CD4-positive, alpha-beta T cell (primary cell): Measurements from ENCODE around the gene P3H2. TPM values are rescaled to one million over a fixed set of nuclear protein-coding genes. Genes with fewer than 3 reads are reported as not detected.

Experiments used
- ATAC-seq: fragments of 200-7000 bp; cut with Tn5 transposase; one replicate; pipeline ENCODE4 v1.10.0; 2022; ENCODE audit warnings: mild to moderate bottlenecking; ENCODE audit not compliant: poor library complexity
- CTCF ChIA-PET: fragments of 350-600 bp; sonication (Branson Sonifier 250); formaldehyde crosslinking; loops from one replicate; lab custom pipeline; 2021; ENCODE audit warnings: antibody characterized with exemption, inconsistent platforms; lab: Charles Lee
- POLR2A ChIA-PET: fragments of 350-600 bp; sonication (Branson Sonifier 250); formaldehyde crosslinking; loops from one replicate; lab custom pipeline; 2021; ENCODE audit warnings: antibody characterized with exemption, inconsistent platforms; lab: Charles Lee
- DNase-seq, 14 experiments: peaks; one replicate each; pipeline ENCODE4 v3.0.0-alpha.2; 2013 to 2020; ENCODE audit warnings: mixed read lengths in 2 of 14
- H3K27ac ChIP-seq, 2 donors: one replicate each; pipeline versions ENCODE4 v1.5.1 to v1.7.0; 2013; ENCODE audit warnings: low read length in 2 of 2, low read depth in 1 of 2, mild to moderate bottlenecking in 1 of 2
- H3K27me3 ChIP-seq, 2 experiments: 1 replicate in 1 of 2; 2 replicates in 1 of 2; pipeline versions ENCODE4 v1.6.1 to v1.7.0; 2013; ENCODE audit warnings: low read length in 2 of 2, control low read depth in 1 of 2, mild to moderate bottlenecking in 1 of 2, moderate library complexity in 1 of 2; ENCODE audit not compliant: insufficient read depth in 2 of 2, control insufficient read depth in 1 of 2
- H3K36me3 ChIP-seq: one replicate; pipeline ENCODE4 v1.6.1; 2013; ENCODE audit warnings: low read length, control low read depth; ENCODE audit not compliant: insufficient read depth
- H3K4me1 ChIP-seq: one replicate; pipeline ENCODE4 v1.6.1; 2013; ENCODE audit warnings: low read length, control low read depth; ENCODE audit not compliant: insufficient read depth
- H3K4me3 ChIP-seq: one replicate; pipeline ENCODE4 v1.5.1; 2013; ENCODE audit warnings: mild to moderate bottlenecking, low read length, moderate library complexity
- H3K9me3 ChIP-seq, 2 experiments: 1 replicate in 1 of 2; 2 replicates in 1 of 2; pipeline versions ENCODE4 v1.6.1 to v1.7.0; 2013; ENCODE audit warnings: low read length in 2 of 2, mild to moderate bottlenecking in 2 of 2, control low read depth in 1 of 2, moderate library complexity in 1 of 2; ENCODE audit not compliant: control insufficient read depth in 1 of 2, insufficient read depth in 1 of 2
- H3K27ac Mint-ChIP-seq: one replicate; pipeline ENCODE4 v1.8.0; 2020; ENCODE audit warnings: mixed read lengths
- H3K27me3 Mint-ChIP-seq: one replicate; pipeline ENCODE4 v1.8.0; 2021; ENCODE audit warnings: mixed read lengths
- H3K36me3 Mint-ChIP-seq: one replicate; pipeline ENCODE4 v1.8.0; 2021; ENCODE audit warnings: low read depth, mixed read lengths
- H3K4me1 Mint-ChIP-seq: one replicate; pipeline ENCODE4 v1.8.0; 2021; ENCODE audit warnings: low read depth, mixed read lengths
- H3K4me3 Mint-ChIP-seq: one replicate; pipeline ENCODE4 v1.8.0; 2020; ENCODE audit warnings: mild to moderate bottlenecking, mixed read lengths
- H3K9me3 Mint-ChIP-seq: one replicate; pipeline ENCODE4 v1.8.0; 2020; ENCODE audit warnings: mixed read lengths
- intact Hi-C, 2 experiments: fragments of 100-400 bp; cut with DNase I in 1 of 2; cut with micrococcal nuclease in 1 of 2; formaldehyde crosslinking; loops; one replicate each; pipeline versions ENCODE4 v1.15.1 to v1.9.0; 2023 to 2025; cut with DNase I, micrococcal nuclease
- total RNA-seq, 174 experiments: library from RNA in 2 of 174; stranded (reverse) in 2 of 174; gene quantifications; one replicate each; pipeline ENCODE4 v1.2.3 and lab custom pipeline; 2021 to 2026
- TF ChIP-seq, protein P1 (sequence below): fragments of 200-600 bp; IDR thresholded peaks from one replicate; pipeline ENCODE4 v1.8.0; 2022; ENCODE audit warnings: antibody characterized with exemption, mild to moderate bottlenecking

P3H2 gene
- total RNA-seq, 2 experiments from 2014 or later: not detected

DNA sequence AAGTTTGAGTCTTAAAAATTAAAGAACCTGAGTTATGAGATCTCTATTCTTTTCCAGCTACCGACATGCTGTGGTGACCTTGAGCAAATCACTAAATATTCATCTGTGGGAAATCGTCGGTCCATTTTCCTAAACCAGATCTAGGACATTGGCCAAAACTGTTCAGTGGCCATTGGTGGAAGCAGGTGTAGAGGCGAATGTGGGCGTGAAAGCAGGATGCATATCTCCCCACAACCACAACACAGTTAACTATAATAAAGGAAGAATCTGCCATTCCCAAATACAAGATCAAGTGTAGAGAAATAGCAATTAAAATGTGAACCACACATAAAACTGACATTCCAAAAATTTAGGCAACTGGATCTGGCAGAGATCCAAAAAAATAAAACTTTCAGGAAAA lies 129.9 kb downstream of the P3H2 start:
- Mint-ChIP-seq H3K27me3 (peaks cover 54% of the 10 kb centered on the region), H3K36me3 (no peaks in the 10 kb centered on the region), H3K27ac (no peak overlapping the region), H3K4me3 (no peak overlapping the region), H3K9me3 (no peaks in the 10 kb centered on the region), H3K4me1 (no peaks in the 10 kb centered on the region)
- no peak overlapping the region for H3K27ac ChIP-seq
- H3K36me3 ChIP-seq: no peaks in the 10 kb centered on the region
- H3K9me3 ChIP-seq: no peaks in the 10 kb centered on the region
- intact Hi-C loops: no loop called here
- H3K4me1 ChIP-seq: no peaks in the 10 kb centered on the region
- peaks cover 3 to 6% of the 10 kb centered on the region in 2 experiments for H3K27me3 ChIP-seq
- DNase-seq (no peak), ATAC-seq (no peak)
- H3K4me3 ChIP-seq: no peak overlapping the region
- TF ChIP-seq, protein P1, sequence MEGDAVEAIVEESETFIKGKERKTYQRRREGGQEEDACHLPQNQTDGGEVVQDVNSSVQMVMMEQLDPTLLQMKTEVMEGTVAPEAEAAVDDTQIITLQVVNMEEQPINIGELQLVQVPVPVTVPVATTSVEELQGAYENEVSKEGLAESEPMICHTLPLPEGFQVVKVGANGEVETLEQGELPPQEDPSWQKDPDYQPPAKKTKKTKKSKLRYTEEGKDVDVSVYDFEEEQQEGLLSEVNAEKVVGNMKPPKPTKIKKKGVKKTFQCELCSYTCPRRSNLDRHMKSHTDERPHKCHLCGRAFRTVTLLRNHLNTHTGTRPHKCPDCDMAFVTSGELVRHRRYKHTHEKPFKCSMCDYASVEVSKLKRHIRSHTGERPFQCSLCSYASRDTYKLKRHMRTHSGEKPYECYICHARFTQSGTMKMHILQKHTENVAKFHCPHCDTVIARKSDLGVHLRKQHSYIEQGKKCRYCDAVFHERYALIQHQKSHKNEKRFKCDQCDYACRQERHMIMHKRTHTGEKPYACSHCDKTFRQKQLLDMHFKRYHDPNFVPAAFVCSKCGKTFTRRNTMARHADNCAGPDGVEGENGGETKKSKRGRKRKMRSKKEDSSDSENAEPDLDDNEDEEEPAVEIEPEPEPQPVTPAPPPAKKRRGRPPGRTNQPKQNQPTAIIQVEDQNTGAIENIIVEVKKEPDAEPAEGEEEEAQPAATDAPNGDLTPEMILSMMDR: no peak
- POLR2A ChIA-PET: interaction anchor here (0.6 kb wide), 1 partner anchor 32 kb away, joined by 3 read pairs; no protein-coding TSS in a partner anchor
- CTCF ChIA-PET: no interaction called here

DNA sequence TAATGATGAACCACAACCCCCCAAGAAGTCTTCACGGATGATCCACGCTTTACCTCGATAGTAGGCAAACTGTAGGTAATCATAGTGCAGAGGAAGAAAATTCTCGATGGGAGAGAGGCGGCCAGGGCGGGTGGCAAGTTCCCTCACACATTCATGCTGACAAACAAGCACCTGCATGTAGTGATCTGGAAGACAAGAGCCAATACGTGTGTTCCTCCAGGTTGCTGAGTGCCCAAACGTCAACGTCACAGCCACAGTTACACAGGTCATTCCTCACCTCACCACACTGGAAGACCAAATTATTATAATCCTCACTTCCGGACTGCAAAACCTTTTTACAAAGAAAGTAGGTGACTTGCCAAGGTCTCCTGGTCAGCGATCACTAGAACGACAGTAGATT lies 131.8 kb downstream of the P3H2 start:
- H3K27me3 ChIP-seq: peaks cover 3 to 6% of the 10 kb centered on the region in 2 experiments
- no peak overlapping the region for H3K27ac ChIP-seq
- H3K4me1 ChIP-seq: no peaks in the 10 kb centered on the region
- no peak for DNase-seq
- Mint-ChIP-seq H3K27me3 (peaks cover 44% of the 10 kb centered on the region), H3K4me1 (no peaks in the 10 kb centered on the region), H3K9me3 (no peaks in the 10 kb centered on the region), H3K27ac (no peak overlapping the region), H3K36me3 (no peaks in the 10 kb centered on the region), H3K4me3 (no peak overlapping the region)
- POLR2A ChIA-PET: no interaction called here
- no peaks in the 10 kb centered on the region for H3K36me3 ChIP-seq
- no peaks in the 10 kb centered on the region for H3K9me3 ChIP-seq
- ATAC-seq: no peak
- intact Hi-C loops: no loop called here
- TF ChIP-seq, protein P1: no peak
- no peak overlapping the region for H3K4me3 ChIP-seq
- CTCF ChIA-PET: no interaction called here

DNA sequence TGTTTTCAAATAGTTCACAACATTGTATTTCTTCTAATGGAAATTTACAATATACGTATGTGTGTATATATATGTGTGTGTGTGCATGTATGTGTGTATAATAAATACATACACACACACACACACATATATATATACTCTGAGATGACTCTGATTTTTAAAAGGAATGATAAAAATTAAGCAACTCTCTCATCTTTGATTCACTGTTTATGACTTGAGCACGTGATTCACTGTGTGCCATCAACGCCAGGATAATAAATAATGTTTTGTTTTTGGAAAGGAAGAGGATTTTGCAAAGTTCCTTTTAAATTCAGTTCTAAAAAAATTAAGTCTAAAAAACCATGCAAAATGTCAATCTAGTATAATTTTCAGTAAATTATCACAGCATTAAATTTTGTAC lies 132.4 kb downstream of the P3H2 start:
- Mint-ChIP-seq H3K9me3 (no peaks in the 10 kb centered on the region), H3K27me3 (peaks cover 44% of the 10 kb centered on the region), H3K27ac (no peak overlapping the region), H3K4me1 (no peaks in the 10 kb centered on the region), H3K36me3 (no peaks in the 10 kb centered on the region), H3K4me3 (no peak overlapping the region)
- ChIA-PET POLR2A (no interaction called here), CTCF (no interaction called here)
- H3K4me1 ChIP-seq: no peaks in the 10 kb centered on the region
- ATAC-seq (no peak), DNase-seq (no peak)
- intact Hi-C loops: no loop called here
- no peaks in the 10 kb centered on the region for H3K36me3 ChIP-seq
- no peak overlapping the region for H3K27ac ChIP-seq
- TF ChIP-seq, protein P1: no peak
- peaks cover 3 to 6% of the 10 kb centered on the region in 2 experiments for H3K27me3 ChIP-seq
- H3K4me3 ChIP-seq: no peak overlapping the region
- no peaks in the 10 kb centered on the region for H3K9me3 ChIP-seq
